Thyroid gland (tissue), 4 donors: Measurements from ENCODE around the gene RPL12.

Experiments
- POLR2A ChIP-seq, 2 donors: fragments of 450-650 bp; IDR thresholded peaks; one replicate each; pipeline ENCODE4 v1.6.1; 2017; ENCODE audit warnings: antibody characterized with exemption in 2 of 2, mild to moderate bottlenecking in 2 of 2, moderate library complexity in 1 of 2
- TF ChIP-seq, protein P1 (sequence below), 6 experiments: fragments of 200-600 bp in 3 of 6; fragments of 450-650 bp in 3 of 6; sonication (generic) in 3 of 6; IDR thresholded peaks; one replicate each; pipeline ENCODE4 v1.5.1; 2016 to 2019; ENCODE audit warnings: antibody characterized with exemption in 6 of 6, mild to moderate bottlenecking in 2 of 6, inconsistent platforms in 1 of 6, moderate library complexity in 1 of 6

DNA sequence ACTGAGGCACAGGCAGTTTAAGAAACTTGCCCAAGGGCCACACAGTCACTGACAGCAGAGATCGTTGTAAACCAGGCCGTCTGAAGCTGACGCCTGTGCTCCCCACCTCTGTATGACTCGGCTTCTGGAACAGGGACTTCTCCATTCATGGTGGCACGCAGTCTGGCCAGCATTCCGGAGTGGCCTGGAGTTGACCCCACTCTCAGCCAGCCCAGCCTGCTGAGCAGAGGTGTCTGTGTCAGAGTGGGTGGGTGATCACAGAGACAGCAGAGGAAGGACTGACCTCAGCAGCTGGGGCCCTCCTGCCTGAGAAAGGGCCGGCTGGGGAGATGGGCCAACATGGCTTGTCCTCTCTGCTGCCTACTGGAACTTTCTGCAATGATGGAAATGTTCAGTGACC, 12.7 kb upstream of the RPL12 start:
- TF ChIP-seq, protein P1, sequence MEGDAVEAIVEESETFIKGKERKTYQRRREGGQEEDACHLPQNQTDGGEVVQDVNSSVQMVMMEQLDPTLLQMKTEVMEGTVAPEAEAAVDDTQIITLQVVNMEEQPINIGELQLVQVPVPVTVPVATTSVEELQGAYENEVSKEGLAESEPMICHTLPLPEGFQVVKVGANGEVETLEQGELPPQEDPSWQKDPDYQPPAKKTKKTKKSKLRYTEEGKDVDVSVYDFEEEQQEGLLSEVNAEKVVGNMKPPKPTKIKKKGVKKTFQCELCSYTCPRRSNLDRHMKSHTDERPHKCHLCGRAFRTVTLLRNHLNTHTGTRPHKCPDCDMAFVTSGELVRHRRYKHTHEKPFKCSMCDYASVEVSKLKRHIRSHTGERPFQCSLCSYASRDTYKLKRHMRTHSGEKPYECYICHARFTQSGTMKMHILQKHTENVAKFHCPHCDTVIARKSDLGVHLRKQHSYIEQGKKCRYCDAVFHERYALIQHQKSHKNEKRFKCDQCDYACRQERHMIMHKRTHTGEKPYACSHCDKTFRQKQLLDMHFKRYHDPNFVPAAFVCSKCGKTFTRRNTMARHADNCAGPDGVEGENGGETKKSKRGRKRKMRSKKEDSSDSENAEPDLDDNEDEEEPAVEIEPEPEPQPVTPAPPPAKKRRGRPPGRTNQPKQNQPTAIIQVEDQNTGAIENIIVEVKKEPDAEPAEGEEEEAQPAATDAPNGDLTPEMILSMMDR (IDR thresholded peaks at IDR 0.05): no peak
- no peak for TF ChIP-seq POLR2A (IDR thresholded peaks at IDR 0.05)
